Measurements from ENCODE around the gene B4GALT7.
"Not testable (repeated sequence)": the region's sequence is repeated elsewhere in the genome, so short reads cannot be mapped to it uniquely, and the experiment has no call there.

GRCh38 chr5:177630186-177630585 is 30.3 kb downstream of the B4GALT7 start:
- not testable (repeated sequence) for TF ChIP-seq CTCF, EP300, POLR2AphosphoS5, POLR2A (IDR thresholded peaks at IDR 0.05)
